GM19035 (cell line): ENCODE measurements around the gene TSHZ3.

Source experiments
- ATAC-seq: cut with Tn5 transposase; IDR thresholded peaks from one replicate; pipeline ENCODE4 v1.9.1; 2021; ENCODE audit not compliant: unreplicated experiment

TSHZ3 gene

DNA sequence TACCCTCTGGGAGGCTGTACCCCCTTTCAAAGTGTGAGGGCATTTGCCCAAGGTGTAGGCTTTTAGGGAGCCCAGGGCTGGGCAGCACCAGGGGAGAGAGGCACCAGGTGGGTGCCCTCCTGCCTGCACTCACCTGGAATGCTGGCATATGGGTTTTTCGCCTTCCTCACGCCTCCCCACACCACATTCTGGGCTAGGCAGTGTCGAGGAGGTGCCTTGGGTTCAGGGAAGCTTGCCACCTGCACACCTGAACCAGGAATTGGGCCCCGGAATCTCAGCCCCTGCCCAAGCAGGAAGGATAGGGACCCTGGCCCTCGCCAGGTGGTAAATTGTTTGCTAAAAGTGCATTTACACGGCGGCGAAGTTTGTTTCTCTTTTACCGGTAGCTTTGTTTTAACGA, 5.1 kb upstream of the TSHZ3 start:
- ATAC-seq = no peak

DNA sequence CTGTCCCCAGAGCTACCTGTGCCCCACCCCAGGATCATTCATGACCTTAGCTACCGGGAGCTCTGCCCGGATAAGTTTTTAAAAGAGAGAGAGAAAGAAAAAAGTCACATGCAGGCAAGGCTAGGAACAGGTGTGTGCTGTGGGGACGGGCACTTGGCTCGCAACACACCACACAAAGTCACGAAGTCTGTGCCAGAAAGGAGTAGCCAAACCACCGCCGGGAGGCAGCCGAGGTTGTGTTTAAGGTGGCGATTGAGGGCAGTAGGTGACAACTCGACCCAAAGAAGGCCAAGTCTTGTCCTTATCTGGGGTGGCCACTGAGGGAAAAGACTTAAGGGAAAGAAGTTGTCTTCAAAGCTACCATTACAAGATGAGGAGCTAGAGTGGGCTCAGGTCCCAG, 4.6 kb upstream of the TSHZ3 start:
- ATAC-seq = no peak

DNA sequence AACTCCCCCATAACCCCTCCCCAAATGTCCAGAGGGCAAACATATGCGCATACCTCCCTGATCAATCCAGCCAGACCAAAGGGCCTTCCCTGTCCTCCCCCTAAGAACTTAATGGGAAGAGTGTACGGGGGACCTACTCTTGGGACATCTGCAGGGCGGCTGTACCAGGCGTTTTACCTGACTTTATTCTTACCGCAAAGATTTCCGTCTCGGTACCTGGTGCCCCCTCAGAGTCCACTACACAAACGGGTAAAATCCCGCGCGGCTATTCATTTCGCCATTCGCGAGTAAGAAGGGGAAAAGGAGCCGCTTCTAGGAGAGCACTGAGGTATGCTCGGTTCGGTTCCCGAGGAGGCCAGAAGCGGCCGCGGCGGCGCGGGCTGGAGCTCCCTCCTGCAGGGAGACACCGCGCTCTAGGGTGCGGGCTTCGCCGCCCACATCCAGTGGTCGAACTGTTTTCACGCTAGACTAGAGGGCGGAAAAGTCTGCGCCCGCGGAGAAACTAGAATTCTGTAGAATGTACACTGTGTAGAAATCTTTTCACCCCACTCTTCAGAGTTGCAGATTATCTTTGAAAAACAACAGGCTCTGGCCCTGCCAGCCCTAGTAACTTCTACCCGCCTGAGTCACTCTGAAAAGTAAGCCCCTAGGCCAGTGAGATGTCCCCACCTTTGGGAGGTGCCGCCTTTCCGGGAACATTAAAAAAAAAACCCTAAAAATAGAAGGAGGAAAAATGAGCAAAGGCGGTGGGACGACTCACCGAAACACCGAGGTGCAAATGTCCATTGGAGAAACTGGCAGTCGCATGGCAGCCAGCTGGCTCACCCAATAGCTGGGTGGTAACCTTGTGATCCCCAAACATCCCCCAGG, 3.8 kb upstream of the TSHZ3 start:
- ATAC-seq = no peak

DNA sequence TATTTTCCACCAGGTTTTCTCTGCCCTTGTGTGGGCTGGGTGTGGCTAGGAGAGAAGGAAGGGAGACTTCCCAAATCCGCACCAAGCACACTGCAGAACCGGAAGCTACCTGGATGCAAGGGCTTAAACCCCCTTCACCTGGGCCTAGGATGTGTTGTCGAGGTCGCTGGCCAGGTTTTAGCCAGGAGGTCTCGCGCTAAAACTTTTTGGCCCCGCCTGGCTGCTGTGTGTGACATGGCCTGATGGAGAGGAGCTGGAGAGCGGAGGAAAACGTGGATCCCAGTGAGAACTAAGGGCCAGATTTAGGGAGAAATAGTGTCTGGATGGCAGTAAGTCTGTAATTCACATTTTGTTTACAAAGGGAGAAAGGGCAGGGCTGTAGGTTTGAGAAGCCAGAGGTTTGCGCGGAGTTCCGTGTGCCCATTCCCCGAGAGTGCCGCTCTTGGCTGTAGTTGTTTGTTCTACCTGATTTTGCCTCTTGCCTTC, 3.1 kb upstream of the TSHZ3 start:
- ATAC-seq = no peak

DNA sequence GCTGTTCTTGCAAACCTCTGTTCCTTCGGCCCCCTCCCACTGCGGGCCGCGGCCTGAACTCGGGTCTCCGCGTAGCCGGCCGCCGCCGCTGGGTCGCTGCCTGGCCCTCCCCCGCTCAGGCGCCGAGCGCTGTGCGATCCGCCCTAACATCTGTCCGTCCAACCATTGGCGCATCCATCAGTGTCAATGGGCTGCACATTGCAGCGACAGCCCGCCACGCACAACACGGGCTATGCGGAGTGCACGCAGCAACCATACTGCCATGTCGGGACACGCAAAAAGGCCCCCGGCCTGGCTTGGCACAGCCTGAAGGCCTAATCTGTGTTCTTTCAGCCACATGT, 2.6 kb upstream of the TSHZ3 start:
- ATAC-seq = no peak

DNA sequence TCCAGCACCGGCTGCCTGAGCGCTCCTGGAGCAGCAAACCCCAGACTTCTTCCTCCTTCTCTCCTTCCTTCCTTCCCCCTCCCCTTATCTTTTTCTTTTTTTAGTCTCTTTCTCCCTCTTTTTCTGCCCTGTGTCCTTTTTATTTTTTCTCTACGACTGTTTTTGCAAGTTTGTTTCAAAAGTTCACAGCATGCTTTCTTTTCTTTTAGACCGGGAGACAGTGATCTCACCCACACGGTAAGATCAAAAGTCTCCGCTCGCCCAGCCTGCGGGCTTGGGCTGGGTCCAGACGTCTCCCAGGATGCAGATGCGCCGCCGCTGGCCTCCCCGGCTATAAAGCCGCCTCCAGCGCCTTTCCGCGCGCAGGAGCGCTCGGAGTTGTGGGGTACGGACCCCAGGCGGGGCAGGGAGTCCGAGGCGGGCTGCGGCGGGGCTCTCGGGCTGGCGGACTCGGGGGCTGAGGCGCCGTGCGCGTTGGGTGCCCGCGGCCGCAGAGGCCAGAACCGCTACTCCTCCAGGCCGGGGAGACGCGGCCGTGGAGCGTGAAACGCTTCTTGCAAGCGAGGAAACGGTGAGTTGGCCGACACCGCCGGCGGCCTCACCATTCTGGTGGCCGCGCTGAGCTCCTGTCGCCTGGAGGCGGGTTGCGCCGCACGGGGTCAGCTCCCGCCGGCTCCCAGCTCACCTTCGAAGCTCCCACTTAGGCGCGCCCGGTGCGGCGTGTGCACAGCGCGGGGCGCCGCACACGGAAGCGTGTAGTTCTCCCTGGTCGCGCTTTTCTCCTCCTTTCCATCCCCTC, 2.0 kb upstream of the TSHZ3 start:
- no peak for ATAC-seq

DNA sequence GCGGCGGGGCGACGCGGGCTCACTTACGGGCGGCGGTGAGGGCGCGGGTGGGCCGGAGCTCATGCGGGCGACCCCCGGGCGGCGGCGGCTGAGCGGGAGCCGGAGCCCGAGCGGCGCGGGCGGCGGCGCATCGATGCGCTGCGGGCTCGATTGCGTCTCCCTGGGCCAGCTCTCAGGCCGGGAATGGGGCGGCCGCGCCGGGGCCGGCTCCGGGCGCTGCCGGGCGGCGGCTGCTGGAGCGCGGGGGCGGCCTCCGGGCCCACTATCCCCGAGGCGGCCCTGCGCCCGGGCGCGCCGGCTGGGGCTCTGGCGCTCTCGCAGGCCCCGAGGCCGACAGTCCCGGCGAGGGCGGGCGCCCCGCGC, 1.4 kb upstream of the TSHZ3 start:
- no peak for ATAC-seq

DNA sequence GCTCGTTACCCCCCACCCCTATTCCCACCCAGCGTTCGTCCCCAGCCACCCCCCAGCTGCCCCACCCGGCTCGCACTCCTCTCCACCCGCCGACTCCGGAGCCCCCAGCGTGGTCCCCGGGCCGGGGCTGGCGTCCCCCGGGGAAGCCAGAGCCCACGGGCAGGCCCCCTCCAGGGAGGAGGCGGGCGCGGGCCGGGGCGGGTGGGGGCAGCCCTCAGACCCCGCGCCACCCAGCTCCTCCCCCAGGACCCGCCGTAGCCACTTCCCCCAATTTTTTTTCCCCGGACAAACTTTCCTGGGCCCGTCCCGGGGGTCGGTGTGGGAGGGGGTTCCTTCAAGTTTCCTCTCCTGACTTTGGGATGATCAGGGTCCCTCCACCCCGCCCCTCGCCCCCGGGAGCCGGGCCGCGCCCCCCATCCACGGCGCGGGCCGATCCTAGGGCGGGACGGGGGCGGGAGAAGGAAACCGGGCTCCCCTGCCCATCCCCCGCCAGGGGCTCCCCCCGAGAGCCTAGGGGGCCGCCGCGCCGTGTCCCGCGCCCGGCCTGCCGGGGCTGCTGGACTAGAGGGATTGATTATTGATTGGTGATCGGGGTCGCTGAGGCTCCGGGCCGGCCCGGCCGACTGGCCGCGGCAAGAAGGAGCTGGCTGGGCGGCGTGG, 927 bp upstream of the TSHZ3 start:
- ATAC-seq = no peak

DNA sequence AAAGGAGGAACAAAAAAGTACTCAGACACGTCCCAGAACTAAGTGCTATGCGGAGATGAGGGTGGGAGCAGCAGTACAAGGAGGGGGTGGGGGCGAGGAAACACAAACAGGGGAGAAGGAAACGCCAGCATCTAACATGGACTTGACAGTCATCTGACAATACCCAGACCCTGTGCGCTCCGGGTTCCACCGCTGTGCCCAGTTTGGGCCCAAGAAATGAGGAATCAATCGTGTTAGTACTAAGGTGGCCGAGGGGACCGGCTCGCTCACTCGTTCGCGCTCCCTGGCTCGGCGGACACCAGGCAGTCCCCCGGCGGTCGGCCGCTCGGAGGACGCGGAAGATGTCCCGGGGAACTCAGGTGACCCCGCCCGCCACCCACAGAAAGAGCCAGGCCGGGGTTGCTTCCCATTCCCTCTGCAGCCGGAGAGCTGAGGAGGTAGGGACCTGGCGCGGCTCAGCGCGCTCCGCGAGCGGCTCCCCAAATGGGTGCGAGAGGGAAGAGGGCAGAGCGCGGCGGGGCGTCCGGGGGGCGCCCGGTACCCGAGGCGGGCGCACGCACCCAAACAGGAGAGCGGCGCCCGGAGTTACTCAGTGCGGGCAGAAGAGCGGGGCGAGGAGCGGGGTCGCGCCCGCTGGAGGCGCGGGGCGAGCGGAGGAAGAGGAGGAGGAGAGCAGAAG, 616 bp downstream of the TSHZ3 start:
- no peak for ATAC-seq

DNA sequence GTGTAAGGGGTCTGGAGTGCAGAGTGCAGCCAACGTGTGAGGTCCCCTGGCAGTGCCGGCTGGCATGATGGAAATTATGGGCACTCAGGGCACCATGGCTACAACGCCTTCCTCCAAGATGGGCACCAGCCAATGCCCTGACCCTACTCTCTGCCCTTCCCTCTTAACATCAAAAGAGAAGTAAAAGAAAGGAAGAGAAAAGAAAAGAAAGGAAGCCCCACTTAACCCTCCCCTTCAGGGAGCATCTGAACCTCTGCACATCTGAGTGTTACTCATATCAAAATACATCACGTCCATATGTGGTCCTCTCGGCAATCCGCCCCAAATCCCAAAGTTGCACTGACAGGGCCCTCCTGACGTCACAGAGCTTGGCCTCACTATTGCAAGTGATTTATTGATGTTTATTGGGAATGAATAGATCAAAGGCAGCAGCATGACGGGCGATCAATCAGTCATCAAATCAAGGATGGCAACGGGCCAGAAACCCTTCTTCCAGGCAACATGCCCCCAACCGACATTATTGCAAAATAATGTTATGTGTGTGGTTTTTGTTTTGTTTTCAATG, 1.3 kb downstream of the TSHZ3 start:
- no peak for ATAC-seq

DNA sequence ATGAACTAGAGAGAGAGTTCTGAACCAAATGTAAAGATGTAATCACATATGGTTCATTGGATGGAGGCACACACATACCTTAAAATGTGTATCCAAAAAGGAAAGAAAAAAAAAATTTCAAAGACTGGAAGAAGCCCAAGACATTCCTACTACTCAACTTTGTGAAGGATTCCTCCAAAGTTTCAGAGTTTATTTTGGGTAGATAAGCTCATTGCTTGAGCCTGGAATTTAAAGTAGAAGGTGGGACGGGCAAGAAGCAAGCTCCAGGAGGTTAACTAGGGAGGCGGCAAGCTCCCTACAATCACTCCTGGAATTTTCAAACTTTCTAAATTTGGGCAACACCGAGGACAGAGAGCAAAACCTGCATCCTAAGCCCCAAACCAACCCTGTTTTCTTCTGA, 1.9 kb downstream of the TSHZ3 start:
- ATAC-seq = no peak

DNA sequence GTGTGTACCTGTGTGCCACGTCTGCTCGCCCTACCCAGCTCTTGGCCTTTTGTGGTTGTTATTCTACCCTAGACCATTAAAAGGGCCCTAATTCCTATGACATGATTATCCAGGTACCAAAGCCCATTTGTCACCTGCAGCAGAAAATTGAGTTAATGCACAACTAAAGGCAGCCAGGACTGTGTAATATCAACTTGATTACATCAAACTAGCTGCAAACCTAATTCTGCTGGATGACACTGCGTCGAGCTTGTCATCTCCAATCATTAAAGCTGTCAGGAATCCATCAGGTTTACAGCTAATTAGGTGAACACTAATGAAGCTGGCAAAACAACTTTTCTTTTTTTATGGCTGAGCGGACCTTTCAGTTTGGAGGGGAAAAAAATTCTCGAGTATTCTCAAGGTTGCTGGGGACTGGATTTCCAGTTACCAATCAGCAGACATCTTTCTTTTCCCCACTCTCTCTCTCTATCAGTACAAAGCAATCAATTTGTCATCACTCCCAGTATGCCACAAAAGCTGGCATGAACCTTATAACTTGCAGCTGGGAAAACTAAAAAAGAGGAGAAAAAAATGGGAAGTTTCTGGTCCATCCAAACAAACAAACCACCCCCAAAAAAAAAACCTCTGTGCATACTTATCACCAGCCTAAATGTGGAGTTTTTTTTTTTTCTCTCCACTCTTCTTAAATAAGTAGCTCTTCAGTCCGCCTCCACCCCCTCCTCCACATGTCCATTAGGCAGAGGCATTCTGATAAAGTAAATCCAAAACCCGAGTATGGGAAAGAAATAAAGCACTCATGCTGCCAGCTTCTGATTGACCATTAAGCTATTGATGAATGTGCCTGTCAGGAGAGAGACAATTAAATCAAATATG, 2.8 kb downstream of the TSHZ3 start:
- ATAC-seq = no peak

DNA sequence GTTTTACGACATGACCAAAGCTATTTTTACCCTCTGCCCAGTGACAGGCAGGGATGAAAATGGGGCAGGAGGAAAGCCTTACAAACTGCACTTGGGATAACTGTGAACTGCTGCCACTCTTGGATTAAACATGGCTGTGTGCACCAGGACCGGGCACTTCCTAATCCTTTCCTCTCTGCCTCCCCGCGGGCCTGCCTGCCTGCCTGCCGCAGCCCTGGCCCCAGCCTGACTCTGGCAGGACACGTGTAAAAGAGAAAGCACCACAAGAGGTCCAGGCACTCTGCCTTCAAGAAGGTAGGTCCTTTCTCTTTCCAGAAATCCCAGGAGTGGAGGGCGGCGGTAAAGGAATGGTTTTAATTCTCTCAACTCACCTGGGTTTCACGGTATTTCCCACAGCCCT, 4.8 kb downstream of the TSHZ3 start:
- ATAC-seq = no peak

DNA sequence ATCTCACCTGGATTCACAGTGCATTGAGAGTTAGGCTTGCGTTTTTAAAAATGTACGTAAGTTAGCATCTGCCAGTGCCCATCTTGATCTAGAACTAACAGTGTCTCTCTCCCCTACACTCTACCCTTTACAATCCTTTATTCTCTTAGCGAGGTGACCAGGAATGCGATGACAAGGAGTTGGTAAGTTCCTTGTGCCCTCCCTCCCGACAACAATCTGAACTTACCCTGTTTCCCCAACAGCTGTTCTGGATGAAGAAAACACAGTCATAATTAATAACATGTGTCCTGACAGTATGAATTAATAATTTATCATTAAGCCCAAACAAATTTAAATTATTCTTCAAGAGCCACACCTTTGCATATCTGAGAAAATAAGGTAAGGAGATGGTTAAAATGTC, 6.3 kb downstream of the TSHZ3 start:
- no peak for ATAC-seq

DNA sequence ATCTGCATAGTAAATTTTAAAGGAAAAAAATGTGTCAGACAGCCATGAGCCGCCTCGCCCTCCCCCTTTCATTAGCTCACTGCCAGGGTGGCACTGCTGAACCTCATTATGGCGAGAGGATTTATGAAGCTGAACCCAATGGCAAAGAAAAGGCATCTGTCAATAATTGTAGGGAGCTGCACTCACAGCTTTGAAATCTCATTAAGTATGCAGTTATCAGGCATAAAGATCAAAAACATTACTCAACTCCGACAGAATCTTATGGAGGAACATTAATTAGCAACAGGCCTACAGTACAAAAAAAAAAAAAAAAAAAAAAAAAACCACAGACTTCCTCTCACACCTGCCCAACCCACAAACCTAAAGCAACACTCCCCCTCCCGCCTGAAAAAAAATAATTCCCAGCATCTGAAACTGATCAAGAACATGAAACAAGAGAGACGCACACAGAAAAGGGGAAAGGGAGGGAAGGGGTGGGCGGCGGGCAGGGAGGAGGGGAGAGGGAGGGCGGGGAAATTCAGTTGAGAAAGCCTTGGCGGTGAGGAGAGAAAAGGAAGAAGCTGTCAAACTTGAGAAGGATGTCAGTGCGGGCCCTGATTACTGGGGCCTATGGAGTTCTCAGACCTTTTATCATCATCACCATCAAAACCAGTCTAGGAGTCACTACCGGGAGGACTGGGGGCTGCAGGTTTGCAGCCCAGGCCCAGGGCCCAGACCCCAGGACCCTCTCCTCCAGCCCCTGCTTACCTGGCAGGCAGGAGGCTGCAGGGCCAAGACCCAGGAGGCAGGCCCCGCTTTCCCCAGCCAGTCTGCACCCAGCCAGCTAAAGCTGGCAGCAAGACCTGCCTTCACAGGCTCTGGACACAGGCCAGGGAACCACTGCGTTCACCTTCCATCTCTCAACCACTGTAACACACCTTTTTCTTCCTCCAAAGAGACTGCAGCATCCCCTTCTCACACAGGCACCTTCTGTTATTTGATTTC, 8.9 kb downstream of the TSHZ3 start:
- ATAC-seq = no peak

DNA sequence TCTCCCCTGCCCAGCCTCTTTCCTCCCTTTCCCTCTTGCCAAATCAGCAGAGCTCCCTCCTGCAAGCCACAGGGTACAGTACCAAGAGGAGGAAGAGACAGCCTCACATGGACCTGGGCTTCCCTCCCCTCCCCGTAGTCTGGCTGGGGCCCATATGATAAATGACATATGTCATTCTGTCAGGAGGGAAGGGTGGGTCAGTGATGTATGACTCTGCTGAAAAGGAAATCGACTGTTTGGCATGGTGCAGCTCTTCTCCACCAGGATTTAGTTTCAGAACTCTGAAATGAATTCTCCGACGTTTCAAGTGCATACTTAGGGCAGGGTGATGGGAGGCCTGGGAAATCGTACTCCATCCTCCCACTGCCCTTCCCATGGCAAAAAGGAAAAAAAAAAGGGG, 9.8 kb downstream of the TSHZ3 start:
- ATAC-seq = no peak

DNA sequence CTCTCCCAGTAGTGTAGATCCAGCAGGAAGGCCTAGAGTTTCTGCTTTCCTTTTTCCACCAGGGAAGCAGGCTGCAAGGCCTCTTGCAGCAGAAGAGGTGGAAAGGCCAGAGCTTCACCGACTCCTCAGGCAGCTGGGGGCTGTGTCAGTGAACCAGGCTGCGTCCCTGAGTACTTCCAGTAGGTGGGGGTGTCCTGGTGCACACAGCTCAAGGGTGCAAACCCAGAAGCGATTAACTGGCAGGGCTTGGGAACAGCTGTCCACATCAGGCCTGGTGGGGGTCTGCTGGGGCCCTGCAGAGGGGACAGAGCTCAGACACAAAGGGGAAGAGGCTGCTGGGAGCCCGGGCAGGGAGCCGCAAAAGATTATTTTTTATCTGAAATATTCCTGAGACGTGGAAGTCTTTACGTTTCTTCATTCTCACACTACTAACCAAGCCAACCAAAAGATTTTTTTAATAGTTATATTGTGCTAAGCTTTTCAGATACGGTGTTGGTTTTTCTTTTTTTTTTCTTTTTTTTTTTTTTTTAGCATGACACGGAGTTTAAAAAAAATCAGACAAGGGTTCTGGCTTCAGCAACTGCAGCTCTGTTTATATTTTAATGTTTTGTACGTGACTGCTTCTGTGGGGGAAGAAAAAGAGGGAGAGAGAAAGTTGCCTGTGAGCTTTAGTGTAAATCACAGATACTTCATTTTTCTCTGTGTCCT, 11.0 kb downstream of the TSHZ3 start:
- no peak for ATAC-seq
